Skeletal muscle satellite cell (primary cell): ENCODE measurements around the gene GATAD2A.

ENCODE experiments used
- H3K27me3 ChIP-seq: 2 replicates; pipeline ENCODE4 v1.7.0; 2013; ENCODE audit warnings: low read length; ENCODE audit not compliant: control insufficient read depth, insufficient read depth
- H3K36me3 ChIP-seq: 2 replicates; pipeline ENCODE4 v1.7.0; 2013; ENCODE audit warnings: mild to moderate bottlenecking, control low read depth, low read length; ENCODE audit not compliant: insufficient read depth
- H3K4me1 ChIP-seq: 2 replicates; pipeline ENCODE4 v1.7.0; 2013; ENCODE audit warnings: low read length; ENCODE audit not compliant: control insufficient read depth, insufficient read depth
- H3K4me2 ChIP-seq: 2 replicates; pipeline ENCODE4 v1.7.0; 2013; ENCODE audit warnings: mild to moderate bottlenecking, low read length
- H3K4me3 ChIP-seq: 2 replicates; pipeline ENCODE4 v1.7.0; 2013; ENCODE audit warnings: low read length
- H3K9ac ChIP-seq: 2 replicates; pipeline ENCODE4 v1.7.0; 2013; ENCODE audit warnings: mild to moderate bottlenecking, low read depth, low read length, moderate library complexity
- H3K9me3 ChIP-seq: replicated peaks from 2 replicates; pipeline ENCODE4 v1.7.0; 2013; ENCODE audit warnings: mild to moderate bottlenecking, control low read depth, low read length

Gene GATAD2A

DNA sequence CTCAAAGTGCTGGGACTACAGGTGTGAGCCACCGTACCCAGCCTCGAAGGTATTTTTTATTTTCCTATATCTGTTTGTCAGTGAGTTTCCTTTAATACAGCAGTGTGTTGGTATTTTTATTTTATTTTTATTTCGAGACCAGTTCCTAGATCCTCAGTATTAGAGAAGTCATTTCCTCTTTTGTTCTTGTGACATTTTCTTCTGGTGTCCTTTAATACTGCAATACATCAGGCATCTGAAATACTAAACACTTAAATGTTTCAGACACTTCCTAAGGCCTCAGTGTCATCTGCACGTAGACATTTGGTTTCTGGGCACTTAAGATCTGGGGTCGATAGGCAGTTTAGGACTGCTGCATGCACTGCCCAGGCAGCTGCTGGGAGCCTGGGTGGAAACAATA lies 22.5 kb downstream of the GATAD2A start:
- Histone ChIP-seq H3K4me1 (peaks cover 12% of the 10 kb centered on the region), H3K9ac (no peak overlapping the region), H3K4me3 (no peak overlapping the region), H3K27me3 (no peaks in the 10 kb centered on the region), H3K9me3 (no peaks in the 10 kb centered on the region), H3K4me2 (no peak overlapping the region), H3K36me3 (peaks cover 6% of the 10 kb centered on the region)

DNA sequence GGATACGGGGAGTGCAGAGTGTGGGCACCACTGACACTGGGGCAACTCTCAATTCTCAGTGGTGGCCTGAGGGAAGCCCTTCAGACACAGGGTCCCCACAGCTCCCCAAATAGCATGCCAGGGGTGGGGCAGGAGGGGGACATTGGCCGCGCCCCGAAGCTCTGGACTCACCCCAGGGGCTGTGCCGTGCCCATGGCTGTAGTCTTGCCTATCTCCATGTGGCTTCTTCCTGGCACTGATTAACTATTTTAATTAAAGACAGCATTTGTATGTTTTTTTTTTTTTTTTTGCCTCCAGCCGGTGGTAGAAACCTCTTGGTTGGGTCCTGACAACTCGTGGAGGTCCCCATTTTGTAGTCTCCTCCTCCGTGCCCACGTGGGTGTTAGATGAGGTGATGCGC lies 23.3 kb downstream of the GATAD2A start:
- Histone ChIP-seq H3K4me2 (no peak overlapping the region), H3K4me1 (peaks cover 4% of the 10 kb centered on the region), H3K36me3 (peaks cover 6% of the 10 kb centered on the region), H3K9ac (no peak overlapping the region), H3K9me3 (no peaks in the 10 kb centered on the region), H3K27me3 (no peaks in the 10 kb centered on the region), H3K4me3 (no peak overlapping the region)

DNA sequence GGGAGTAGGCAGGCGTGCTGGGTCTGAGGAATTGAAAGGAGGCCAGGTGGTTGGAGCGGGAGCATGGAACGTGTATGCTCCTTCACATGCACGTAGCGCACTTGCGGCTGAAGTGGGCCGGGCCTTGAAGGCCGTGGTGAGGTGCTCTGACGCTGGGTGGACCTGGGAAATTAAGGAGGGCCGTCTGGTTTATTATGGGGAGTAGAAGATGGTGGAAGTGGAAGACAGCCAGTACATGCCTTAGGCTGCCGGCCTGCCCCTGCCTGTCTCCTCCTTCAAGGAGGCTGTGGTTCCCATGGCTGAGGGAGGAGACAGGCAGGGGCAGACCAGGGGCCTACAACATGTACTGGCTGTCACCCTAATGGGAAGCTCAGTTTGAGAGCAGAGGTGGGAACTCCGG lies 23.9 kb downstream of the GATAD2A start:
- Histone ChIP-seq H3K36me3 (peaks cover 6% of the 10 kb centered on the region), H3K27me3 (no peaks in the 10 kb centered on the region), H3K9me3 (no peaks in the 10 kb centered on the region), H3K9ac (no peak overlapping the region), H3K4me1 (peaks cover 4% of the 10 kb centered on the region), H3K4me2 (no peak overlapping the region), H3K4me3 (no peak overlapping the region)

DNA sequence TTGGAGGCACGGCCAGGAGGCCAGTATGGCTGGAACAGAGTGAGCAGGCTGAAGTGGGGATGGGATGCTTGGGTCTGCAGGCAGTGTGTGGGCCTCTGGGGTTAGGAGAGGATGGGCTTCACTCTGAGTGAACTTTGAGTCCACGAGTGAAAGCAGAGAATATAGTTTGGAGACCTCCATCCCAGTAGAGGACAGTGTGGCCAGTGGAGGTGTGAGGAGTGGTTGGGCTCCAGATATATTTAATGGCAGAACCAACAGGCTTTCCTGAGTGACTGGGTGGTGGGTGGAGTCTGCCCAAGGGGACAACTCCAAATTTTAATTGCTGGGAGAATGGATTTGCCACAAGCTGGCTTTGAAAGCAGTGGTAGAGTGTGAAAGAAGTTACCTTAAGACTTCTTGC lies 27.3 kb downstream of the GATAD2A start:
- peaks cover 8% of the 10 kb centered on the region for H3K4me1 ChIP-seq
- peaks cover 3% of the 10 kb centered on the region for H3K36me3 ChIP-seq
- no peak overlapping the region for H3K4me3 ChIP-seq
- no peak overlapping the region for H3K9ac ChIP-seq
- no peak overlapping the region for H3K4me2 ChIP-seq
- H3K27me3 ChIP-seq = no peaks in the 10 kb centered on the region
- H3K9me3 ChIP-seq = no peaks in the 10 kb centered on the region

DNA sequence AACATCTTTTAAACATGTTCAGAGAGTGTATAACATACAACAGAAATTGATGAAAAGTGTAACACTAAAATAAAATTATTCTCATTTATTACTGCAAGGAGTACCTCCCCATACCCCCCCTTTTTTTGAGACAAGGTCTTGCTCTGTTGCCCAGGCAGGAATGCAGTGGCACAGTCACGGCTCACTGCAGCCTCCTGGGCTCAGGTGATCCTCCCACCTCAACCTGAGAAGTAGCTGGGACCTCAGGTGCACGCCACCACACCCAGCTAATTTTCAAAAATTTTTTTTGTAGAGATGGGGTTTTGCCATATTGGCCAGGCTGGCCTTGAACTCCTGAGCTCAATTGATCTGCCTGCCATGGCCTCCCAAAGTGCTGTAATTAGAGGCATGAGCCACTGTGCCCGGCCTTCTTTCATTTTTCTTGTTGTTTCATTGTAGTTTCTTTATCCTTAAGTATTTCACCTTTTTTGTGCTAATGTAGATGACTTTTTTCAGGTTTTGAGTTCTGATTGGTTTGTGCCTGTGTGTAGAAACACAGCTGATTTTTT lies 28.3 kb downstream of the GATAD2A start:
- H3K4me2 ChIP-seq = no peak overlapping the region
- no peak overlapping the region for H3K9ac ChIP-seq
- H3K9me3 ChIP-seq = no peaks in the 10 kb centered on the region
- peaks cover 8% of the 10 kb centered on the region for H3K4me1 ChIP-seq
- H3K36me3 ChIP-seq = no peaks in the 10 kb centered on the region
- no peaks in the 10 kb centered on the region for H3K27me3 ChIP-seq
- H3K4me3 ChIP-seq = no peak overlapping the region

DNA sequence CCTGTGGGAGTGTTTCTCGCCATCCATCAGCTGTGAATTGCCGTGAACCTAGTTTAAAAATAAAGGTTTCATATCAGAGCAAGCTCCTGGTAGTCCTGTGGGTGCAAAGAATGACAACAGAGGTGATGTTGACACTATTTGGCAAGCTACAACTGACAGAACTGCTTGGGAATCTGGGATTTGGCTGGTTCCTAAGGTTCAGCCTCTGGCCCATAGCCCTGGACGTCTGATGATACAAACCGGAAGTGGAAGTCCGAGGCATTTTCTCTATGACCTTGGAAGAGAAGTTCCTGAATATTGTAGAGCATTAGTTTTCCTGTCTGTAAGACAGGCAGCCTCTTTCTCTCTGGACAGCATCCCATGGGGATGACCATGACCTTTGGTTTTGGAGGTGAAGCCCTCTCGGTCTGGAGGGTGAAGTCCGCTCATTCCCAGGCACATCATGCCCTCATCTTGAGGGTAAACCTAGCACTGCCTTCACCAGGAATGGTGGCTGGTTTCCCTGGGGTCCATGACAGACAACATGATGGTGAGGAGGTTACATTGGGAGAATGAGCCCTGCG lies 29.1 kb downstream of the GATAD2A start:
- H3K4me1 ChIP-seq = peaks cover 8% of the 10 kb centered on the region
- H3K9me3 ChIP-seq = no peaks in the 10 kb centered on the region
- H3K4me2 ChIP-seq = peak overlapping the region; percentile 28
- no peaks in the 10 kb centered on the region for H3K36me3 ChIP-seq
- no peaks in the 10 kb centered on the region for H3K27me3 ChIP-seq
- H3K9ac ChIP-seq = no peak overlapping the region
- no peak overlapping the region for H3K4me3 ChIP-seq

DNA sequence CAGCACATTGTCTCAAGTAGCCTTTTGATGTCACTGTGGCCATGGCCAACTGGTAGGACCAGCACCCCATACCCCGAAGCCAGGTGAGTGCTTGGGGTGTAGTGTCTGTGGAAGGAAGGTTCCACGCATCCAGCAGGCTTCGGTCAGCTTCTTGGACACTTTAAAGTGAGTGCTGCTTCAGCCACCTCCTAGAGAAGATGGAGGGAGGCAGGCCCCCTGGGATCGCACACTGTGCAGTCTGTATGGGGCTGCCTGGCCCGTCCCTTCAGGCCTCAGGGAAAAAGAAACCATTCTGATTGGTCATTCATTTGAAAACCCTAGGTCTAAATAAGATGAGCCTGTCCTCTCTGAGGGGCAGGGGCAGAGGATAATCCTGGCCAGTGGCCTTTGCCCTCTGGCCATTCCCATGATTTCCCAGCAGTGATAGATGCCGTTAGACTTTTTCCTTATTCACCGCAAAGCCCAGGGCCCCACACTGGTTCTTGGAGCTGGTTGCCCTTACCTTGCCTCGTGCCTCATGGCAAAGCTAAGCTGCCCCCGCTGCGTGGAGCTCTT lies 30.7 kb downstream of the GATAD2A start:
- H3K4me1 ChIP-seq = peaks cover 8% of the 10 kb centered on the region
- no peaks in the 10 kb centered on the region for H3K9me3 ChIP-seq
- no peaks in the 10 kb centered on the region for H3K36me3 ChIP-seq
- no peak overlapping the region for H3K9ac ChIP-seq
- H3K4me3 ChIP-seq = no peak overlapping the region
- no peak overlapping the region for H3K4me2 ChIP-seq
- H3K27me3 ChIP-seq = no peaks in the 10 kb centered on the region

DNA sequence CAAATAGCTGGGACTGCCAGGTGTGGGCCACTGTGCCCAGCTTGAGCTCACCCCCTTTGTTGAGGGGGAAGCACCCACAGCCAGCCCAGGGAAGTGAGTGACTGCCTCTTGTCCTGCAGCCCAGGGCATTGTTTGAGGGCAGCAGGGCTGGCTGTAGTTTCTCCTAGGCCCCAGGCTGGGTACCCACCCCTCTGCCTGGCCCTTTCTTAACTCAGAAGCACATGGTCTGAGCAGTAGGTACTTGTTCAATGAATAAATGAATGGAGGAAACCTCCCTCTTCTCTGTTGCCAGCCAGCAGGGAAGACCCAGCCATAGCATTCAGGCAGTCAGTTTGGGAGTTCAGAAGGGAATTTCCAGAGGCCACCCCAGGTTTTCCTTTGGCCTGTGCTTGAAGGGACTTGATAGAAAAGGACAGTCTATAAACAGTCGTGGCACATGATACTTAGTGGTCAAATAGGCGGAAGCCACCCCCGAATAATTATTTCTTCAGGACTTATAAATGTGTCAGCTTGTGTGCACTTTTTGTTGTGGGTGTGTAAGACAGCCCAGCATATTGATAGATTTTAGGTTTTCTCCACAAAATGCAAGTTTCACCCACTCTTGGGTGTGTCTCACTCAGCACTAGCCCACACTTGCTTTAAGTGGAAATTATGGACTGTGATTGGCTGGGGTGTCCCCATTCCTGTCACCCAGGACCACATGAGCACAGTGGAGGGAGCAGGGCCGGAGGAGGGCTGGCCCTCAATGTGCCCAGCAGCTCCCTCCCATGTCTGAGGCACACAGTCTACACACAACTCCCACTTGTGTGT lies 33.1 kb downstream of the GATAD2A start:
- no peaks in the 10 kb centered on the region for H3K27me3 ChIP-seq
- peaks cover 15% of the 10 kb centered on the region for H3K4me1 ChIP-seq
- H3K9ac ChIP-seq = no peak overlapping the region
- H3K36me3 ChIP-seq = peaks cover 9% of the 10 kb centered on the region
- H3K4me3 ChIP-seq = no peak overlapping the region
- no peak overlapping the region for H3K4me2 ChIP-seq
- no peaks in the 10 kb centered on the region for H3K9me3 ChIP-seq

DNA sequence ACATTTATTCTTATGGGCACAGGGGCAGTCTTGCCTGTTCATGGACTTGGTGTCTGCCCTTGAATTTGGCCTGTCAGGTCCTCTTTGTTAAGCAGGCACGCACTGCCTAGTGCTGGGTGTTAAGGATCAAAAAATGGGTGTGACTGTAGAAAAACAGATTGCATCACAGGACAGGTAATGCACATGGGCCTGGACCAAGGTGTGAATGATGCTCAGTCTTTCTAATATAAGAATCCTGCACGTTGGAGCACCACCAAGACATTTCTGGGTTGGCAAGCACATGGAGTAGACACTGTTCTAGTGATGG lies 33.7 kb downstream of the GATAD2A start:
- H3K9me3 ChIP-seq = no peaks in the 10 kb centered on the region
- no peak overlapping the region for H3K4me3 ChIP-seq
- no peak overlapping the region for H3K4me2 ChIP-seq
- H3K9ac ChIP-seq = no peak overlapping the region
- H3K27me3 ChIP-seq = no peaks in the 10 kb centered on the region
- H3K36me3 ChIP-seq = peaks cover 14% of the 10 kb centered on the region
- peaks cover 13% of the 10 kb centered on the region for H3K4me1 ChIP-seq

DNA sequence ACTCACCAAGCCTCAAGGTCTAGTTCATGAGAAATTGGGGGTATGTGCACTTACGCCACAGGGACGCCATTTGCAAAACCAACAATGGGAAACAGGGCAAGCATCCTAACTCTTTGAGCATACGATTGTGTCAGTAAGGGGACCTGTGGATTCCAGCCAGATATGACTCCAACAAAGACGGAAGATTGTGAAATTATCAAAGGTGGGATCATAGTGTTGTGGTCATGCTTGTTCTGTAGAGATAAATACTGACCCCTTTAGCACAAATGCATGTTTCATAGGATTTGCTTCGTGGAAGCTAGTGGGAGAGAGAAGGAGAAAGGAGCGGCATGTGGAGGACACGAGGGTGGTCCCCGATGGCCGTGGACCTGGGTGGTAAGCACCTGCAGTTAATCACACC lies 37.8 kb downstream of the GATAD2A start:
- Histone ChIP-seq H3K4me3 (no peak overlapping the region), H3K4me2 (no peak overlapping the region), H3K4me1 (peaks cover 39% of the 10 kb centered on the region), H3K9me3 (no peaks in the 10 kb centered on the region), H3K9ac (no peak overlapping the region), H3K36me3 (peaks cover 14% of the 10 kb centered on the region), H3K27me3 (no peaks in the 10 kb centered on the region)

DNA sequence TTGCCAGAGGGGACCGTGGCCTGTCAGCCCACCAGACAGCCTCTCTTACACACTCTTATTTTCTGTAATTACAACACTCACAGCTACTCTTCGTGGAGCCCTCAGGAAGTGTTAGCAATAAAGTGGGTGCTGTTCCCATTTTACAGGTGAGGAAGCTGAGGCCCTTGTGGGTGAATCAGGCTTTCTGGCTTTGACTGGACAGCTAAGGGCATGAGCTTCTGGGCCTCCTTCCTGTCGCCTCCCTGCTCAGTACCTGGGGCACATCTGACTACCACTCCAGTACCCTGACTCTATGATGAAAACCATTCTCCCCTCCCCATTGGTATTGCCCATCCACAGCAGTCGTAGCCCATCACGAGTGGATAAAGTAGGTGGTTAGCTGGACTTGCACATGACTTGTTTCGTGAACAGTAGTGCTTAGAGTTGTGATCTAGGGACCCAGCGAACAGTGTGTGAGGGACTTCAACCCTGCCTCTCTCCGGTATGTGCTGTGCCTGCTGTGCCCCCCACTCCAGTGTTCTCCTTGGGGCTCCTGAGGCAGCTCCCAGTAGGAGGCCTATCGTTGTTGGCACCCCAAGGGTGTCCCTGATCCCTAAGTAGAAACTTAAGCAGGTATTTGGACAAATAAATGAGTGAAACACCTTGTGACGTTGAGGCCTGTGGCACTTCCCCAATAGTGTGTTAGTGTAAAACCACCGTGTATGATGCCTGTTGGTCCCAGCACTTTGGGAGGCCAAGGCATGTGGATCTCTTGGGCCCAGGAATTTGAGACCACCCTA lies 38.6 kb downstream of the GATAD2A start:
- no peak overlapping the region for H3K4me3 ChIP-seq
- H3K27me3 ChIP-seq = no peaks in the 10 kb centered on the region
- H3K9me3 ChIP-seq = no peaks in the 10 kb centered on the region
- peak overlapping the region; percentile 2 for H3K9ac ChIP-seq
- peaks cover 14% of the 10 kb centered on the region for H3K36me3 ChIP-seq
- peaks cover 39% of the 10 kb centered on the region for H3K4me1 ChIP-seq
- no peak overlapping the region for H3K4me2 ChIP-seq
